Neural cell (in vitro differentiated cells): ENCODE measurements around the gene PIP4P1.

ENCODE experiments used
- CTCF ChIP-seq: fragments of 450-650 bp; IDR thresholded peaks from 2 replicates; pipeline ENCODE4 v1.5.1; 2014; ENCODE audit warnings: antibody characterized with exemption, mild to moderate bottlenecking, moderate library complexity; ENCODE audit not compliant: poor library complexity, severe bottlenecking
- EP300 ChIP-seq: fragments of 450-650 bp; conservative IDR thresholded peaks from 2 replicates; pipeline ENCODE4 v1.6.1; 2014; ENCODE audit warnings: antibody characterized with exemption, mild to moderate bottlenecking, moderate library complexity; ENCODE audit not compliant: poor library complexity, severe bottlenecking
- EZH2 ChIP-seq: fragments of 200-600, 300-800 bp; shearing (Covaris generic), sonication (generic); IDR thresholded peaks from 2 replicates; pipeline ENCODE4 v1.6.1; 2014; ENCODE audit warnings: antibody characterized with exemption, low read length, borderline replicate concordance, mild to moderate bottlenecking; ENCODE audit not compliant: insufficient read depth, poor library complexity, severe bottlenecking
- MXI1 ChIP-seq: fragments of 450-650 bp; conservative IDR thresholded peaks from 2 replicates; pipeline ENCODE4 v1.6.1; 2014; ENCODE audit warnings: antibody characterized with exemption, mild to moderate bottlenecking; ENCODE audit not compliant: poor library complexity, severe bottlenecking
- POLR2AphosphoS5 ChIP-seq: IDR thresholded peaks from 2 replicates; pipeline ENCODE4 v1.6.1; 2012
- RAD21 ChIP-seq: fragments of 450-650 bp; conservative IDR thresholded peaks from 2 replicates; pipeline ENCODE4 v1.6.1; 2014; ENCODE audit warnings: antibody characterized with exemption, mild to moderate bottlenecking, moderate library complexity
- REST ChIP-seq: IDR thresholded peaks from 2 replicates; pipeline ENCODE4 v1.6.1; 2012; ENCODE audit warnings: borderline replicate concordance

GRCh38 chr14:20469890-20470602 lies 8.8 kb upstream of the PIP4P1 start:
- no peak for TF ChIP-seq CTCF
- TF ChIP-seq MXI1 = no peak
- no peak for TF ChIP-seq EZH2
- no peak for TF ChIP-seq RAD21
- TF ChIP-seq REST = no peak
- TF ChIP-seq EP300 = no peak
- TF ChIP-seq POLR2AphosphoS5 = no peak
